K562 (cell line): Measurements from ENCODE around the gene TOR3A. TPM values are rescaled to one million over a fixed set of nuclear protein-coding genes. Genes with fewer than 3 reads are reported as not detected.

Experiments used
- ATF6 ChIP-seq: sonication (generic); formaldehyde crosslinking; IDR thresholded peaks from 2 replicates; pipeline ENCODE4 v1.4.0; 2020; ENCODE audit warnings: mild to moderate bottlenecking, missing genetic modification reagents
- CHD1 ChIP-seq: fragments of 200-600 bp; sonication (generic); IDR thresholded peaks from one replicate; pipeline ENCODE4 v1.6.1; 2012; ENCODE audit warnings: mild to moderate bottlenecking, moderate library complexity, low read length, inconsistent platforms
- CREBBP ChIP-seq: IDR thresholded peaks from one replicate; pipeline ENCODE4 v1.6.1; 2012; ENCODE audit warnings: low read depth, mild to moderate bottlenecking, control low read depth, inconsistent platforms, low read length
- E4F1 ChIP-seq: fragments of 250-450 bp; sonication (Bioruptor Pico); IDR thresholded peaks from 2 replicates; pipeline ENCODE4 v1.5.0; 2021; ENCODE audit warnings: mild to moderate bottlenecking, borderline replicate concordance
- ETV1 ChIP-seq: fragments of 450-650 bp; conservative IDR thresholded peaks from 2 replicates; pipeline ENCODE4 v1.6.1; 2016; ENCODE audit warnings: missing genetic modification characterization, control low read depth, low read depth, missing compliant biosample characterization
- HDAC8 ChIP-seq: fragments of 450-650 bp; IDR thresholded peaks from 2 replicates; pipeline ENCODE4 v1.6.1; 2016; ENCODE audit warnings: mild to moderate bottlenecking, missing genetic modification characterization, moderate library complexity, missing compliant biosample characterization
- HMG20A ChIP-seq: fragments of 450-650 bp; formaldehyde crosslinking; conservative IDR thresholded peaks from 2 replicates; pipeline ENCODE4 v1.4.0; 2020; ENCODE audit warnings: mild to moderate bottlenecking, mixed read lengths
- MED1 ChIP-seq: sonication (generic); formaldehyde crosslinking; IDR thresholded peaks from 2 replicates; pipeline ENCODE4 v1.8.1; 2023; ENCODE audit warnings: missing genetic modification reagents, borderline replicate concordance
- NEUROD1 ChIP-seq: fragments of 150-350 bp; IDR thresholded peaks from 2 replicates; pipeline ENCODE4 v1.6.1; 2014; ENCODE audit warnings: borderline replicate concordance, low read length, low read depth; ENCODE audit not compliant: partially characterized antibody
- POLR3G ChIP-seq: IDR thresholded peaks from 2 replicates; pipeline ENCODE4 v1.6.1; 2011; ENCODE audit not compliant: insufficient read length, insufficient replicate concordance; ENCODE audit errors: extremely low read depth
- PRPF4 ChIP-seq: fragments of 200-400 bp; formaldehyde crosslinking; IDR thresholded peaks from one replicate; pipeline ENCODE4 v1.6.1; 2017; ENCODE audit warnings: low read length, low read depth, mild to moderate bottlenecking; ENCODE audit not compliant: insufficient read depth, poor library complexity, severe bottlenecking
- RUNX1 ChIP-seq: sonication (generic); IDR thresholded peaks from 2 replicates; pipeline ENCODE4 v1.6.1; 2016; ENCODE audit warnings: antibody characterized with exemption, low read depth
- TRIM28 ChIP-seq: fragments of 450-650 bp; IDR thresholded peaks from 2 replicates; pipeline ENCODE4 v1.6.1; 2017
- ZBTB17 ChIP-seq: fragments of 450-650 bp; formaldehyde crosslinking; IDR thresholded peaks from 2 replicates; pipeline ENCODE4 v1.4.0; 2020; ENCODE audit warnings: mild to moderate bottlenecking
- ZC3H11A ChIP-seq: IDR thresholded peaks from 2 replicates; pipeline ENCODE4 v1.6.1; 2012; ENCODE audit warnings: low read depth, low read length, improper control_type of control experiment
- ZNF143 ChIP-seq: sonication (generic); formaldehyde crosslinking; IDR thresholded peaks from 2 replicates; pipeline ENCODE4 v1.9.0; 2022; ENCODE audit warnings: mild to moderate bottlenecking, missing genetic modification reagents
- ZZZ3 ChIP-seq: fragments of 450-650 bp; IDR thresholded peaks from 2 replicates; pipeline ENCODE4 v1.6.1; 2016; ENCODE audit warnings: antibody characterized with exemption, mild to moderate bottlenecking, moderate library complexity
- polyA plus RNA-seq, 8 experiments: library from polyadenylated mRNA; depleted of rRNA in 4 of 8; stranded (reverse) in 5 of 8; unstranded in 3 of 8; fragments of >200 nt; fragmentation: Nextera tagmentation in 2 of 8; fragmentation: Illumina TruSeq in 1 of 8; extraction: Ambion mirVana in 2 of 8; extraction: Trizol in 1 of 8; gene quantifications; 2 replicates each; pipeline versions ENCODE4 v1.2.1 to v1.2.3, GENCODE V29; 2011 to 2014; ENCODE audit warnings: inconsistent platforms in 1 of 8, missing spikeins in 1 of 8
- total RNA-seq, 7 experiments: library from RNA; depleted of rRNA in 6 of 7; stranded (reverse); fragments of >200 nt in 6 of 7; fragmentation: Illumina TruSeq in 2 of 7; extraction: Trizol in 2 of 7; gene quantifications; 2 replicates each; pipeline versions ENCODE4 v1.2.1 to v1.2.3, GENCODE V29; 2011 to 2021; ENCODE audit warnings: low replicate concordance in 1 of 7
- TF ChIP-seq, protein P1 (sequence below): fragments of 200-800 bp; sonication (Bioruptor generic); IDR thresholded peaks from 2 replicates; pipeline ENCODE4 v1.6.1; 2016; ENCODE audit warnings: missing genetic modification characterization, missing compliant biosample characterization

TOR3A gene
- total and polyA plus RNA-seq, 9 of the 15 experiments (the other 6 are each of a cell fraction or from before 2014, with no cell fraction given), result 7.9 to 94.5 (median 39.7) TPM

DNA sequence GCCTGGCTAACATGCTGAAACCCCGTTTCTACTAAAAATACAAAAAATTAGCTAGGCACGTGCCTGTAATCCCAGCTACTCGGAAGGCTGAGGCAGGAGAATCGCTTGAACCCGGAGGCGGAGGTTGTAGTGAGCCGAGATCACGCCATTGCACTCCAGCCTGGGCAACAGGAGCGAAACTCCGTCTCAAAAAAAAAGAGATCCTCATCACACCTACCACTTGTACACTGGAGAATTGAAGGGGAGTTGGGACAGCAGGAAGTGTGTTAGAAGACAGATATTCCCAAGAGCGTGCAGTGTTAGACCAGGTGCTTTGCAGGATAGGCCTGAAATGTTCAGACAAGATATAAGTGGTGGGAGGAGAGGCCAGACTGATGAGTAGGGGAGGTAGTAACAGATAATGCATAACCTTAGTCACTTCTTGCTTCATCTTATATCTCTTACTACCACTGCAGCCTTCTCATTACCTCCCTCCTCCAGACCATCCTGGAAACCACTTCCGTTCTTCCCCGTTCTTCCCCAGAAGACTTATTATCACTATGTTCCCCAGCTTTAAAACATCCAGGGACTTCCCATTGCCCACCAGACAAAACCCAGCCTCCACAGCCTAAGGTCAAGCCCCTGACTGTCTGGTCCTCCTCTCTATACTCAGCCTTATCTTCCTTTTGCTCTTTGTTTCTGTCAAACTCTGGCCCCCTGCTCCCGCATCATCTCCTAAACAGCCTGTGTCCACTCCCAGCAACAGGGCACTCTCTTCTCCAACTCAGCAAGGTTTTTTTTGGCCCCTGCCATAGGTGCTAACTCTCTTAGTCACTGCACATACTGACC, 34.8 kb upstream of the TOR3A start (continued):
- no peak for TF ChIP-seq CHD1
- TF ChIP-seq HDAC8 (tag), result no peak; the same call in 1 of the 2 replicates
- TF ChIP-seq, protein P1, sequence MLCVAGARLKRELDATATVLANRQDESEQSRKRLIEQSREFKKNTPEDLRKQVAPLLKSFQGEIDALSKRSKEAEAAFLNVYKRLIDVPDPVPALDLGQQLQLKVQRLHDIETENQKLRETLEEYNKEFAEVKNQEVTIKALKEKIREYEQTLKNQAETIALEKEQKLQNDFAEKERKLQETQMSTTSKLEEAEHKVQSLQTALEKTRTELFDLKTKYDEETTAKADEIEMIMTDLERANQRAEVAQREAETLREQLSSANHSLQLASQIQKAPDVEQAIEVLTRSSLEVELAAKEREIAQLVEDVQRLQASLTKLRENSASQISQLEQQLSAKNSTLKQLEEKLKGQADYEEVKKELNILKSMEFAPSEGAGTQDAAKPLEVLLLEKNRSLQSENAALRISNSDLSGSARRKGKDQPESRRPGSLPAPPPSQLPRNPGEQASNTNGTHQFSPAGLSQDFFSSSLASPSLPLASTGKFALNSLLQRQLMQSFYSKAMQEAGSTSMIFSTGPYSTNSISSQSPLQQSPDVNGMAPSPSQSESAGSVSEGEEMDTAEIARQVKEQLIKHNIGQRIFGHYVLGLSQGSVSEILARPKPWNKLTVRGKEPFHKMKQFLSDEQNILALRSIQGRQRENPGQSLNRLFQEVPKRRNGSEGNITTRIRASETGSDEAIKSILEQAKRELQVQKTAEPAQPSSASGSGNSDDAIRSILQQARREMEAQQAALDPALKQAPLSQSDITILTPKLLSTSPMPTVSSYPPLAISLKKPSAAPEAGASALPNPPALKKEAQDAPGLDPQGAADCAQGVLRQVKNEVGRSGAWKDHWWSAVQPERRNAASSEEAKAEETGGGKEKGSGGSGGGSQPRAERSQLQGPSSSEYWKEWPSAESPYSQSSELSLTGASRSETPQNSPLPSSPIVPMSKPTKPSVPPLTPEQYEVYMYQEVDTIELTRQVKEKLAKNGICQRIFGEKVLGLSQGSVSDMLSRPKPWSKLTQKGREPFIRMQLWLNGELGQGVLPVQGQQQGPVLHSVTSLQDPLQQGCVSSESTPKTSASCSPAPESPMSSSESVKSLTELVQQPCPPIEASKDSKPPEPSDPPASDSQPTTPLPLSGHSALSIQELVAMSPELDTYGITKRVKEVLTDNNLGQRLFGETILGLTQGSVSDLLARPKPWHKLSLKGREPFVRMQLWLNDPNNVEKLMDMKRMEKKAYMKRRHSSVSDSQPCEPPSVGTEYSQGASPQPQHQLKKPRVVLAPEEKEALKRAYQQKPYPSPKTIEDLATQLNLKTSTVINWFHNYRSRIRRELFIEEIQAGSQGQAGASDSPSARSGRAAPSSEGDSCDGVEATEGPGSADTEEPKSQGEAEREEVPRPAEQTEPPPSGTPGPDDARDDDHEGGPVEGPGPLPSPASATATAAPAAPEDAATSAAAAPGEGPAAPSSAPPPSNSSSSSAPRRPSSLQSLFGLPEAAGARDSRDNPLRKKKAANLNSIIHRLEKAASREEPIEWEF (CRISPR knock-in tag), result peak; percentile 96
- no peak for TF ChIP-seq POLR3G
- TF ChIP-seq ETV1 (tag), result peak; percentile 99
- TF ChIP-seq HMG20A (CRISPR knock-in tag), result no peak
- TF ChIP-seq PRPF4, result no peak
- no peak for TF ChIP-seq ZC3H11A
- peak; percentile 58 for TF ChIP-seq NEUROD1
- peak; percentile 98 for TF ChIP-seq RUNX1
- TF ChIP-seq ATF6 (CRISPR knock-in tag), result peak; percentile 38; the same call in 1 of the 2 replicates
- TF ChIP-seq ZNF143 (CRISPR knock-in tag), result no peak
- TF ChIP-seq E4F1, result no peak
- TF ChIP-seq MED1, result no peak
- no peak for TF ChIP-seq CREBBP
- TF ChIP-seq ZBTB17 (CRISPR knock-in tag), result peak; percentile 78; the same call in 1 of the 2 replicates
- peak; percentile 82 for TF ChIP-seq TRIM28
- no peak for TF ChIP-seq ZZZ3
